K562 (cell line): Measurements from ENCODE around the gene GOLGA6L2. TPM values are rescaled to one million over a fixed set of nuclear protein-coding genes. Genes with fewer than 3 reads are reported as not detected.

ENCODE experiments used
- TEAD2 ChIP-seq: fragments of 450-650 bp; IDR thresholded peaks from 2 replicates; pipeline ENCODE4 v1.6.1; 2016; ENCODE audit warnings: missing genetic modification characterization, control low read depth, missing compliant biosample characterization
- ZNF639 ChIP-seq, 2 experiments: fragments of 200-800 bp in 1 of 2; sonication (Bioruptor generic) in 1 of 2; sonication (generic) in 1 of 2; formaldehyde crosslinking in 1 of 2; IDR thresholded peaks in 1 of 2; conservative IDR thresholded peaks in 1 of 2; 2 replicates each; pipeline versions ENCODE4 v1.5.0 to v1.6.1; 2016 to 2020; ENCODE audit warnings: missing compliant biosample characterization in 1 of 2, missing genetic modification characterization in 1 of 2, missing genetic modification reagents in 1 of 2
- ZNF644 ChIP-seq: fragments of 200-800 bp; sonication (Bioruptor generic); IDR thresholded peaks from 2 replicates; pipeline ENCODE4 v1.6.1; 2016; ENCODE audit warnings: low read depth, missing genetic modification characterization, missing compliant biosample characterization
- ZNF699 ChIP-seq: fragments of 250-450 bp; sonication (Bioruptor Pico); IDR thresholded peaks from 2 replicates; pipeline ENCODE4 v1.8.0; 2021; ENCODE audit warnings: mild to moderate bottlenecking, moderate library complexity; ENCODE audit not compliant: insufficient replicate concordance
- polyA plus RNA-seq, 8 experiments: library from polyadenylated mRNA; depleted of rRNA in 4 of 8; stranded (reverse) in 5 of 8; unstranded in 3 of 8; fragments of >200 nt; fragmentation: Nextera tagmentation in 2 of 8; fragmentation: Illumina TruSeq in 1 of 8; extraction: Ambion mirVana in 2 of 8; extraction: Trizol in 1 of 8; gene quantifications; 2 replicates each; pipeline versions ENCODE4 v1.2.1 to v1.2.3, GENCODE V29; 2011 to 2014; ENCODE audit warnings: inconsistent platforms in 1 of 8, missing spikeins in 1 of 8
- total RNA-seq, 7 experiments: library from RNA; depleted of rRNA in 6 of 7; stranded (reverse); fragments of >200 nt in 6 of 7; fragmentation: Illumina TruSeq in 2 of 7; extraction: Trizol in 2 of 7; gene quantifications; 2 replicates each; pipeline versions ENCODE4 v1.2.1 to v1.2.3, GENCODE V29; 2011 to 2021; ENCODE audit warnings: low replicate concordance in 1 of 7
- TF ChIP-seq, protein P1 (sequence below): fragments of 250-450 bp; sonication (Bioruptor Pico); IDR thresholded peaks from 2 replicates; pipeline ENCODE4 v1.4.0; 2020

GOLGA6L2 gene
- total and polyA plus RNA-seq, 9 of the 15 experiments (the other 6 are each of a cell fraction or from before 2014, with no cell fraction given), result not detected

DNA sequence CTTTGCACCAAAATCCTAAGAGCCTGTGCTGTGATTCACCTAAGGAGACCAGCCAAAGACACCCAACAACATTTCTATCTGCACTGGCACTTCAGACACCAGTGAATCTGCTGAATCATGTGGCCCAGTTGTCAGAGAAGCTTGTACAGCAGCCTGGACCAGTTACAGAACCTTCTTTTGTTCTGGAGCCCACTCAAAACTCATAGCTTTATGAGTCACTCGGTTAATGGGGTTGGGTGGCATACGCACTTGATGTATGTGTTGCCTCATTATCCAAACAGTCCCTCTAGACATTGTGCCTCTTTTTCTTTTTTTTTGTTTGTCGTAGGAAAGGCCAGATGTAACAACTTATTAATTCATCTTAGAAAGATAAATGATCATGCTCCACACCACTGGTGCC, 25.6 kb upstream of the GOLGA6L2 start (continued):
- TF ChIP-seq ZNF644, result no peak
- TF ChIP-seq, protein P1, sequence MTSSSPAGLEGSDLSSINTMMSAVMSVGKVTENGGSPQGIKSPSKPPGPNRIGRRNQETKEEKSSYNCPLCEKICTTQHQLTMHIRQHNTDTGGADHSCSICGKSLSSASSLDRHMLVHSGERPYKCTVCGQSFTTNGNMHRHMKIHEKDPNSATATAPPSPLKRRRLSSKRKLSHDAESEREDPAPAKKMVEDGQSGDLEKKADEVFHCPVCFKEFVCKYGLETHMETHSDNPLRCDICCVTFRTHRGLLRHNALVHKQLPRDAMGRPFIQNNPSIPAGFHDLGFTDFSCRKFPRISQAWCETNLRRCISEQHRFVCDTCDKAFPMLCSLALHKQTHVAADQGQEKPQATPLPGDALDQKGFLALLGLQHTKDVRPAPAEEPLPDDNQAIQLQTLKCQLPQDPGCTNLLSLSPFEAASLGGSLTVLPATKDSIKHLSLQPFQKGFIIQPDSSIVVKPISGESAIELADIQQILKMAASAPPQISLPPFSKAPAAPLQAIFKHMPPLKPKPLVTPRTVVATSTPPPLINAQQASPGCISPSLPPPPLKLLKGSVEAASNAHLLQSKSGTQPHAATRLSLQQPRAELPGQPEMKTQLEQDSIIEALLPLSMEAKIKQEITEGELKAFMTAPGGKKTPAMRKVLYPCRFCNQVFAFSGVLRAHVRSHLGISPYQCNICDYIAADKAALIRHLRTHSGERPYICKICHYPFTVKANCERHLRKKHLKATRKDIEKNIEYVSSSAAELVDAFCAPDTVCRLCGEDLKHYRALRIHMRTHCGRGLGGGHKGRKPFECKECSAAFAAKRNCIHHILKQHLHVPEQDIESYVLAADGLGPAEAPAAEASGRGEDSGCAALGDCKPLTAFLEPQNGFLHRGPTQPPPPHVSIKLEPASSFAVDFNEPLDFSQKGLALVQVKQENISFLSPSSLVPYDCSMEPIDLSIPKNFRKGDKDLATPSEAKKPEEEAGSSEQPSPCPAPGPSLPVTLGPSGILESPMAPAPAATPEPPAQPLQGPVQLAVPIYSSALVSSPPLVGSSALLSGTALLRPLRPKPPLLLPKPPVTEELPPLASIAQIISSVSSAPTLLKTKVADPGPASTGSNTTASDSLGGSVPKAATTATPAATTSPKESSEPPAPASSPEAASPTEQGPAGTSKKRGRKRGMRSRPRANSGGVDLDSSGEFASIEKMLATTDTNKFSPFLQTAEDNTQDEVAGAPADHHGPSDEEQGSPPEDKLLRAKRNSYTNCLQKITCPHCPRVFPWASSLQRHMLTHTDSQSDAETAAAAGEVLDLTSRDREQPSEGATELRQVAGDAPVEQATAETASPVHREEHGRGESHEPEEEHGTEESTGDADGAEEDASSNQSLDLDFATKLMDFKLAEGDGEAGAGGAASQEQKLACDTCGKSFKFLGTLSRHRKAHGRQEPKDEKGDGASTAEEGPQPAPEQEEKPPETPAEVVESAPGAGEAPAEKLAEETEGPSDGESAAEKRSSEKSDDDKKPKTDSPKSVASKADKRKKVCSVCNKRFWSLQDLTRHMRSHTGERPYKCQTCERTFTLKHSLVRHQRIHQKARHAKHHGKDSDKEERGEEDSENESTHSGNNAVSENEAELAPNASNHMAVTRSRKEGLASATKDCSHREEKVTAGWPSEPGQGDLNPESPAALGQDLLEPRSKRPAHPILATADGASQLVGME, result no peak
- no peak for TF ChIP-seq ZNF639 (CRISPR knock-in tag; conservative IDR thresholded peaks at IDR 0.05 in 1 of 2, IDR thresholded peaks at IDR 0.05 in 1 of 2)
- no peak for TF ChIP-seq ZNF699
- no peak for TF ChIP-seq TEAD2
